H9 (cell line): ENCODE data around the gene JARID2. TPM values are rescaled to one million over a fixed set of nuclear protein-coding genes. Genes with fewer than 3 reads are reported as not detected.

Source experiments
- DNase-seq: peaks from one replicate; pipeline ENCODE4 v3.0.0-alpha.2; 2017
- H2AFZ ChIP-seq: one replicate; pipeline ENCODE4 v1.6.1; 2013; ENCODE audit warnings: mild to moderate bottlenecking, low read length, control low read depth, moderate library complexity
- H2AK5ac ChIP-seq: 2 replicates; pipeline ENCODE4 v1.6.1; 2013; ENCODE audit warnings: low read length, control low read depth, mixed read lengths; ENCODE audit not compliant: insufficient read length
- H2BK120ac ChIP-seq: one replicate; pipeline ENCODE4 v1.6.1; 2013; ENCODE audit warnings: low read depth, mild to moderate bottlenecking, low read length, control low read depth, inconsistent platforms; ENCODE audit not compliant: poor library complexity, severe bottlenecking
- H2BK12ac ChIP-seq: 2 replicates; pipeline ENCODE4 v1.6.1; 2013; ENCODE audit warnings: low read length, control low read depth, mixed read lengths, low read depth; ENCODE audit not compliant: insufficient read length
- H2BK15ac ChIP-seq: 2 replicates; pipeline ENCODE4 v1.6.1; 2013; ENCODE audit warnings: low read depth, low read length, control low read depth
- H2BK20ac ChIP-seq: one replicate; pipeline ENCODE4 v1.6.1; 2013; ENCODE audit warnings: low read depth, mild to moderate bottlenecking, low read length, control low read depth, inconsistent platforms; ENCODE audit not compliant: poor library complexity, severe bottlenecking
- H2BK5ac ChIP-seq: 2 replicates; pipeline ENCODE4 v1.6.1; 2013; ENCODE audit warnings: low read length, control low read depth, mixed read lengths; ENCODE audit not compliant: insufficient read length
- H3K14ac ChIP-seq: 2 replicates; pipeline ENCODE4 v1.6.1; 2013; ENCODE audit warnings: low read length, control low read depth; ENCODE audit not compliant: insufficient read depth
- H3K18ac ChIP-seq: 2 replicates; pipeline ENCODE4 v1.6.1; 2013; ENCODE audit warnings: low read depth, mild to moderate bottlenecking, mixed read lengths, low read length, control low read depth; ENCODE audit not compliant: insufficient read length
- H3K23ac ChIP-seq: 2 replicates; pipeline ENCODE4 v1.6.1; 2013; ENCODE audit warnings: low read length, control low read depth, mixed read lengths, low read depth; ENCODE audit not compliant: insufficient read length
- H3K23me2 ChIP-seq: 2 replicates; pipeline ENCODE4 v1.6.1; 2013; ENCODE audit warnings: low read depth, mild to moderate bottlenecking, mixed read lengths, low read length, control low read depth; ENCODE audit not compliant: insufficient read length, poor library complexity, severe bottlenecking
- H3K27ac ChIP-seq: 2 replicates; pipeline ENCODE4 v1.5.1; 2013; ENCODE audit warnings: low read length, control low read depth, mixed read lengths, low read depth; ENCODE audit not compliant: insufficient read length
- H3K27me3 ChIP-seq: 2 replicates; pipeline ENCODE4 v1.6.1; 2013; ENCODE audit warnings: low read length, control low read depth, inconsistent platforms; ENCODE audit not compliant: insufficient read depth
- H3K4ac ChIP-seq: 2 replicates; pipeline ENCODE4 v1.6.1; 2013; ENCODE audit warnings: low read depth, mild to moderate bottlenecking, control low read depth, inconsistent platforms, low read length, moderate library complexity
- H3K4me1 ChIP-seq: 2 replicates; pipeline ENCODE4 v1.6.1; 2013; ENCODE audit warnings: low read length, control low read depth, inconsistent platforms; ENCODE audit not compliant: insufficient read depth
- H3K4me2 ChIP-seq: 2 replicates; pipeline ENCODE4 v1.6.1; 2013; ENCODE audit warnings: low read length, control low read depth, mixed read lengths; ENCODE audit not compliant: insufficient read length, insufficient read depth
- H3K56ac ChIP-seq: 2 replicates; pipeline ENCODE4 v1.6.1; 2013; ENCODE audit warnings: low read depth, mild to moderate bottlenecking, mixed read lengths, low read length, control low read depth; ENCODE audit not compliant: insufficient read length
- H3K79me1 ChIP-seq: 2 replicates; pipeline ENCODE4 v1.6.1; 2013; ENCODE audit warnings: low read depth, mild to moderate bottlenecking, moderate library complexity, low read length, control low read depth, inconsistent platforms; ENCODE audit not compliant: insufficient read depth, poor library complexity, severe bottlenecking
- H3K79me2 ChIP-seq: 2 replicates; pipeline ENCODE4 v1.6.1; 2013; ENCODE audit warnings: low read length, control low read depth, inconsistent platforms; ENCODE audit not compliant: insufficient read depth
- H3K9ac ChIP-seq: 2 replicates; pipeline ENCODE4 v1.6.1; 2013; ENCODE audit warnings: low read length, control low read depth, mixed read lengths; ENCODE audit not compliant: insufficient read length; ENCODE audit errors: extremely low read depth
- H3K9me3 ChIP-seq: one replicate; pipeline ENCODE4 v1.6.1; 2013; ENCODE audit warnings: low read depth, low read length, inconsistent platforms; ENCODE audit not compliant: control insufficient read depth
- H3T11ph ChIP-seq: one replicate; pipeline ENCODE4 v1.6.1; 2013; ENCODE audit warnings: mild to moderate bottlenecking, low read length, control low read depth, inconsistent platforms
- H4K20me1 ChIP-seq: one replicate; pipeline ENCODE4 v1.6.1; 2013; ENCODE audit not compliant: control insufficient read depth, insufficient read length, insufficient read depth
- H4K5ac ChIP-seq: 2 replicates; pipeline ENCODE4 v1.6.1; 2013; ENCODE audit warnings: low read depth, mild to moderate bottlenecking, mixed read lengths, low read length, control low read depth; ENCODE audit not compliant: insufficient read length
- H4K8ac ChIP-seq: replicated peaks from 2 replicates; pipeline ENCODE4 v1.6.1; 2013; ENCODE audit warnings: low read length, control low read depth, mixed read lengths, low read depth; ENCODE audit not compliant: insufficient read length
- H4K91ac ChIP-seq: 2 replicates; pipeline ENCODE4 v1.6.1; 2013; ENCODE audit warnings: low read depth, mild to moderate bottlenecking, moderate library complexity, mixed read lengths, low read length, control low read depth; ENCODE audit not compliant: insufficient read length
- H3K27ac Mint-ChIP-seq, 3 experiments: 2 replicates in 2 of 3; 3 replicates in 1 of 3; pipeline ENCODE4 v1.8.0; 2020 to 2021; ENCODE audit warnings: mixed read lengths in 3 of 3, mild to moderate bottlenecking in 1 of 3, moderate library complexity in 1 of 3
- H3K27me3 Mint-ChIP-seq: 2 replicates; pipeline ENCODE4 v1.8.0; 2021; ENCODE audit warnings: low read depth, mild to moderate bottlenecking, moderate library complexity, mixed read lengths
- H3K36me3 Mint-ChIP-seq, 3 experiments: 2 replicates in 2 of 3; 3 replicates in 1 of 3; pipeline ENCODE4 v1.8.0; 2020 to 2021; ENCODE audit warnings: low read depth in 3 of 3, mixed read lengths in 3 of 3; ENCODE audit not compliant: insufficient read depth in 1 of 3
- H3K4me1 Mint-ChIP-seq, 2 experiments: 2 replicates each; pipeline ENCODE4 v1.8.0; 2020; ENCODE audit warnings: mixed read lengths in 2 of 2
- H3K4me3 Mint-ChIP-seq, 2 experiments: 2 replicates in 1 of 2; 3 replicates in 1 of 2; pipeline ENCODE4 v1.8.0; 2020 to 2021; ENCODE audit warnings: mild to moderate bottlenecking in 2 of 2, mixed read lengths in 2 of 2, moderate library complexity in 1 of 2
- H3K9me3 Mint-ChIP-seq, 2 experiments: 2 replicates in 1 of 2; 3 replicates in 1 of 2; pipeline ENCODE4 v1.8.0; 2020; ENCODE audit warnings: mild to moderate bottlenecking in 2 of 2, mixed read lengths in 2 of 2, moderate library complexity in 1 of 2
- CTCF ChIP-seq: fragments of 200-600 bp; sonication (generic); conservative IDR thresholded peaks from 3 replicates; pipeline ENCODE4 v1.8.0; 2021; ENCODE audit warnings: antibody characterized with exemption, mild to moderate bottlenecking
- WGBS: extraction: QIAGEN DNeasy Blood & Tissue Kit; methylation state at CpG from one replicate; pipeline ENCODE4 v1.1.7; 2013; ENCODE audit warnings: missing lambda C conversion rate, low lambda C conversion rate, mixed read lengths; ENCODE audit not compliant: insufficient read length; ENCODE audit errors: extremely low coverage; 5-methylcytosine and 5-hydroxymethylcytosine counted together
- total RNA-seq: library from RNA; stranded (reverse); gene quantifications from 2 replicates; pipeline ENCODE4 v1.2.1, GENCODE V29; 2021

Gene JARID2
- total RNA-seq, 1 experiment from 2014 or later = 174 TPM

GRCh38 chr6:15356937-15357336 is 111.1 kb downstream of the JARID2 start:
- Histone ChIP-seq H2BK12ac (no peak overlapping the region), H2BK5ac (no peak overlapping the region), H3K56ac (no peak overlapping the region), H3K23ac (no peak overlapping the region), H4K20me1 (no peaks in the 10 kb centered on the region), H2BK15ac (no peak overlapping the region), H3K27me3 (no peaks in the 10 kb centered on the region), H3K18ac (no peak overlapping the region), H3K27ac (no peak overlapping the region), H4K8ac (no peak overlapping the region), H3K79me2 (peaks cover 91% of the 10 kb centered on the region), H3K14ac (no peak overlapping the region), H3K9ac (no peak overlapping the region), H3K4ac (no peak overlapping the region), H3K4me1 (peaks cover 19% of the 10 kb centered on the region), H3K23me2 (no peaks in the 10 kb centered on the region), H3K79me1 (no peaks in the 10 kb centered on the region), H2AK5ac (no peak overlapping the region), H2BK20ac (no peak overlapping the region), H2AFZ (no peak overlapping the region), H3K9me3 (no peaks in the 10 kb centered on the region), H2BK120ac (no peak overlapping the region), H4K5ac (no peak overlapping the region), H3T11ph (no peak overlapping the region), H4K91ac (no peak overlapping the region), H3K4me2 (no peak overlapping the region)
- Mint-ChIP-seq H3K9me3 (no peaks in the 10 kb centered on the region), H3K27me3 (no peaks in the 10 kb centered on the region), H3K36me3 (peaks cover 0 to 6% (median 0%) of the 10 kb centered on the region in 3 experiments; a peak in 3 of 7 replicates), H3K4me1 (peaks cover 62 to 69% of the 10 kb centered on the region in 2 experiments), H3K27ac (no peak overlapping the region), H3K4me3 (no peak overlapping the region)
- no peak for DNase-seq
- no peak for TF ChIP-seq CTCF
- no CpG with 5 or more reads among the region's 5 CpGs for WGBS
